A549 (cell line): ENCODE data around the gene ADPRHL1.

Experiments used
- CTCF ChIP-seq: fragments of >200 bp; sonication (Bioruptor Twin); formaldehyde crosslinking; IDR thresholded peaks from 3 replicates; pipeline ENCODE4 v1.5.1; 2016
- MAZ ChIP-seq: fragments of 150-350 bp; IDR thresholded peaks from 2 replicates; pipeline ENCODE4 v1.6.1; 2014; ENCODE audit warnings: antibody characterized with exemption, low read depth, low read length, borderline replicate concordance

GRCh38 chr13:113410472-113411201, 42.7 kb downstream of the ADPRHL1 start:
- TF ChIP-seq MAZ (no peak), CTCF (no peak)
